NCI-H510A treated with DMSO at 0.1 percent for 48 hours (cell line): Measurements from ENCODE around the gene SGSH.
"Not testable (repeated sequence)": the region's sequence is repeated elsewhere in the genome, so short reads cannot be mapped to it uniquely, and the experiment has no call there.

Experiments
- DNase-seq: peaks from one replicate; lab custom pipeline; 2025; lab: John Stamatoyannopoulos, UW

SGSH gene

DNA sequence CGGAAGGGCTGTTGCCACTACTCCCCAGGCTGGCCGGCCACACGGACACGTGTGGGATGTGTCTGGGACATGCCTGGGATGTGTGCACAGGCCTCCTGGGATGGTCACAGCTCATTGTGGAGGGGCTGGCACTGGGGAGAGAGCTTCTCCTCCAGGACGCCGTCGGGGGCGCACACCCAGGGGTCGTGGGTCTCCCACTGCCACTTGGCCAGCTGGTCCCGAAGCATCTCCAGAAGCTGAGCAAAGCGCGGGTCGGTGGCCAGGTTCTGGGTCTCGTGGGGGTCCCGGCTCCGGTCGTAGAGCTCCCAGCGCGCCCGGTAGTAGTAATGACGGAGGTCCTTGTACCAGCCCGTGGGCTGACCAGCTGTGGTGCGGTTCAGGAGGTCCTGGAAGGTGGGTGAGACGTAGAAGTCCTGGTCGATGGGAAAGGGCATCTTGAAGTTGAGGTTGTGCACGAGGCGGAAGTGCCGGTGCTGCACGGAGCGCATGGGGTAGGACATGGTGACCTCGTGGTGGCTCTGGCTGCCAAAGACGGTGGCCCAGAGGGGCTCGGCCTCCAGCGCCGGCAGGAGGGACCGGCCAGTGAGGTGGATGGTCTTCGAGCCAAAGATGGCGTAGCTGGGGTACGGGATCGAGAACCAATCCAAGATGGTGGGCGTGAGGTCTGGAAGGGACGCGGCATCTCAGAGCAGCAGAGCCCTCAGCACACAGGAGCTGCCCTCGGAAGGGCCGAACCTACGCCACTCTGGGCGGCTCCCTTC, 9.6 kb downstream of the SGSH start:
- no peak for DNase-seq

DNA sequence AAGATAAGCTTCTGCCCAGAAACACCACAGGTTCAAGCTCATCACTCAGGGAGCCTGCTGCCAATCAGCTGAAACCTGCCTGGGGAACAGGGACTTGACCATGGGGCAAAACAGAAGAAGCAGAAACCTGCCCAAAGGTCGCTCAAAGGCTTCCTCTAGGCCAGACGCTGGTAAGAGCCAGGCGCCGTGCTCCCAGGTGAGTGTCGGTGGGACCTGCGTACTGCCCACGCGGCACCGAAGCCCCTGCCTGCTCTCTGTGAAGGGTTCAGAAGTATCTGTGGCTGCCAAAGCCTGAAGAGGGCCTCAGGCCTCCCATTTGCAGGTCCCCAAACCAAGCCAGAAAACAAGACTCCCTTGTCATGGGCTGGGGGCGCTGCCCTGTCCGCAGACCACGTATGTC, 10.4 kb downstream of the SGSH start:
- DNase-seq, result no peak

- DNase-seq, result no peak
These were observed 12.1 kb downstream of the SGSH start for GRCh38 chr17:80208050-80208449.

GRCh38 chr17:80205811-80206210, 14.3 kb downstream of the SGSH start:
- DNase-seq, result no peak

DNA sequence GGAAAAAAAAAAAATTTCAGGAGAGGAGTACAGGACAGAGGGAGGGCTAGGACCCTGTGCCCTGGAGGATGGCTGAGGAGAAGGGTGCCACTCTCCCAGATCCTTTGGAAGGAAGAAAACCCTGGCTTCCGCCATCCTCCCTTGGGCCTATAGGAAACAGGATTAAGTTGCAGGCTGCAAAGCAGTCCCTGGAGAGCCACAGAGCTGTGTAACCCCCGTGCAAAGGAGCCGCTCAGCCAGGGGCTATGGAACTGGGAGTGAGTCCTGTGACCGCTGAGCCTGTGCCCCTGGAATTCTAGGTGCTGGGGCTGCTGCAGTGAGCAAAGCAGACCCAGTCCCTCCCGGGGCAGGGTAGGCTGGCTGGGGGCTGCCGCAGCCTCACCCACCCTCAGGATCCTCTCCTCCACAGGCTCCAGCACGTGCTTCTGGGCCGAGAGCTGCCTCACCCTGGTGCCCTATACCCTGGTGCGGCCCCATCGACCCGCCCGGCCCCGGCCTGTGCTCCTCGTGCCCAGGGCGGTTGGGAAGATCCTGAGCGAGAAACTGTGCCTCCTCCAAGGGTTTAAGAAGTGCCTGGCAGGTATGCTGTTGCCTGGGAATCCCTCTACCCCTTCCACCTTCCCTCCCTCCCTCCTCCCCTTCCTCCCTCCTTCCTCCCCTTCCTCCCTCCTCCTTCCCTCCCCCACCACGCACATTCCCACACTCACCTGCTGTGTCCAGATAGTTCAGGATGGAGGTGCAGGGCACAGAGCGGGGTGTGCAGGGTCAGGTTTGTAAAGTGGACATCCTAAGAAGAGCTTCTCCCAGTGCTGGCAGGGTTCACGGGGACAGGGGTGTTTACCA, 15.3 kb downstream of the SGSH start:
- DNase-seq, result no peak

- DNase-seq, result no peak
These were observed 16.6 kb downstream of the SGSH start for GRCh38 chr17:80203471-80203963.

GRCh38 chr17:80202197-80202596, 17.9 kb downstream of the SGSH start:
- no peak for DNase-seq

DNA sequence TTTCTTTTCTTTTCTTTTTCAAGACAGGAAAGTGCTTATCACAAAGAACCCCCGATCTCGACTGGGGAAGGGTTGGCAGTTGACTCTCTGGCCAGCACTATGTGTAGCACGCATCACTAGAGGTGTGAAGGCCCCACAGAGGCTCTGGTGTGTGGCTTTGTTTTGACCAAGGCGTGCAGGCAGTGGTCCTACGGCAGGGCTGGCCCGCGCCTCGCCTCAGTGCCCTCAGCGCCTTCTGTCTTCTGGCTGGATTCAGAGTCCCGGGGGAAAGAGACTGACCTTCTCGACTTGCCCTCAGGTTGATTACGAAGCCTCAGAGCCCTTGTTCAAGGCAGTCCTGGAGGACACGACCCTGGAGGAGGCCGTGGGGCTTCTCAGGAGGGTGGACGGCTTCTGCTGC, 18.7 kb downstream of the SGSH start:
- no peak for DNase-seq

DNA sequence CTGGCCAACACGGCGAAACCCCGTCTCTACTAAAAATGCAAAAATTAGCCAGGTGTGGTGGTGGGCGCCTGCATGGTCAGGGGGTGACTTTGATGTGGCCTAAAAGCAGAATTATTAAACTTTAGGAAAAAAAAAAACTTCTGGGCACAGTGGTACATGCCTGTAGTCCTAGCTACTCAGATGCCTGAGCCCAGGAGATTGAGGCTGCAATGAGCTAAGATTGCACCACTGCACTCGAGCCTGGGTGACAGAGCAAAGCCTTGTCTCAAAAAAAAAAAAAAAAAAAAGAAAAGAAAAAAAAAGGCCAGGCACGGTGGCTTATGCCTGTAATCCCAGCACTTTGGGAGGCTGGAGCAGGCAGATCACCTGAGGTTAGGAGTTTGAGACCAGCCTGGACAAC, 20.8 kb downstream of the SGSH start:
- not testable (repeated sequence) for DNase-seq

- peak; percentile 34 for DNase-seq
These were observed 21.9 kb downstream of the SGSH start for GRCh38 chr17:80198144-80198661.

DNA sequence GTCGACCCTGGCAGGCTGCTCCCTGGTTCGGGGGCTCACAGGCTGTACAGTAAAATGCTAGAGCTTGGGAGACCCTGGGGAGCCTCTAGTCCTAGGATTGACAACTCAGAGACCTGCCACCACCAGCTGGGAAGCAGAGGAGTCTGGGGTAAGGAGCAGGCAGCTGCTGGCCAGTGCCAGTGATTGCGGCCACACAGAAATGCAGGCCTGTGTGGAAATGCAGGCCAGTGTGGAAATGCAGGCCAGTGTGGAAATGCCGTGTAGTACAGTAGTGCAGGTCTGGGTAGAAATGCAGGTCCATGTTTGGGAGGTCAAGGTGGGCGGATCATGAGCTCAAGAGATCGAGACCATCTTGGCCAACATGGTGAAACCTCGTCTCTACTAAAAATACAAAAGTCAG, 23.5 kb downstream of the SGSH start:
- no peak for DNase-seq

DNA sequence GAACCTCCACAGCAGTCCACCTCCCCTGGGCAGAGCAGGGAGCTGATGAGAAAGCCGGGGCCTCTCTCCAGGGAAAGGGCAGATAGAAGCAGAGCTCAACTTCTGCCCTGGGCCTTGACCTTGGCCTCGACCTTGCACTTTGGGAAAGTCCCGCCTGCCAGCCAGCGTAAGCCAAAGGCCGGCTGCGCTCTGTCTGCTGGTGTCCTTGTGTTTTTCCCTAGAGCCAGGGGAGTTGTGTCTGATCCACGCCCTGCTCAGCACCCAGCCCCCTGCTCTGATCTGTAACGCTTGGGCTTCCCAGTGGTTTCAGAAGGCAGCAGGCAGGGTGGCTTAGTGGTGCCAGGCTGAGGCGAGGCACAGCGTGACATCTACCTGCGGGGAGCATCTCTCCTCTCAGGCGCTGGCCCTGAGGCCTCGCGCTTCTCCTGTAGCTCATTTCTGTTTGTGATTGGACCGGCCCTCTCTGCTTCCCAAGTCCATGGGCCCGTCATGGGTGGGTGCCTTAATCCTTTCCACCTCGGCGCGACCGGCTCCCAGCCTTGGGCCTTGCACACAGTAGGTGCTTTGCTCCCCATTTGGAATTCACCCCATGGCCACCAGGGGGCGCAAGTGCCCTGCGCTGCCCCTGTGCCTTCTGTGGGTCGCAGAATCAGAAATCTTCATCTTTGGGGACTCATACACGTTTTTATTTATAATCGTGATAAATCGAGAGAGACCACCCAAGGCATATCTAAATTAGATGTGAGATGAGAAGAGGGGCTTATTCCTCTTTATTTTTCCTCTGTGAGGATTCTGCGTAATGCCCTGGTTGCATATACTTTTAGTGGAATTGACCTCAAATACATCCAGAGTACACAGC, 24.2 kb downstream of the SGSH start:
- DNase-seq, result no peak

- no peak for DNase-seq
These were observed 25.0 kb downstream of the SGSH start for GRCh38 chr17:80195141-80195540.

DNA sequence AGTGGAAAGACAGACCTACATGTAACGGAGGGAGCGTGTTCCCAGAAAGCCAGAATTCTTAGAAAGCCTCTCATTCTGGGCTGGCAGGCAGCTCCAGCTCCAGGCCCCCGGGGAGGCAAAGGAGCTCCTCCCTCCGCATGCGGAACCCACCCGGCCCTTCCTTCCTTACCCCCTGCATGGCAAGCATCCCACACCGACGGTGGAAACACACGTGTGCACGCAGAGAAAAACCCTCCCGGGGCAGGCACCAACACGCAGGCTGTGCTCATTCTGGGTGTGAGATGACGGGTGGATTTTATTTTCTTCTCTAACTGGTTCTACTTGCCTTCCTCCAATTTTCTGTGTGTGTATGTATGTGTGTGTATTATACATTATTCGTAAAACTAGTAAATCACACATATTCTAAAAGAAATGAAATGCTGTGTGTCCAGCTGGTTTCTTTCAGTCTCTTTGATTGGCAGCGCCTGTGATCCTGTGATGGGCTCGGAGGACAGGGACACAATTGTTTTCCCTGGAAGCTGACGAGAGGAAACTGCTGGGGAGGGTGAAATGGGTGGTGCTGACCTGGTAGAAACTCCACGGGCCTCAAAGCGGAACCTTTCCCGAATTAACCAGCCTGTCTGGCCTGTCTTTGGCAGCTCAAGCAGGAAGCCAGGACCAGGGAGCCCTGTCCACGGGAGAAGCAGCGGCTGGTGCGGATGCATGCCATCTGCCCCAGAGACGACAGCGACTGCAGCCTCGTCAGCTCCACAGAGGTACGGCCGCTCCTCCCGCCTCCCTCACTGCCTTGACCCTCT, 28.1 kb downstream of the SGSH start:
- DNase-seq, result no peak

DNA sequence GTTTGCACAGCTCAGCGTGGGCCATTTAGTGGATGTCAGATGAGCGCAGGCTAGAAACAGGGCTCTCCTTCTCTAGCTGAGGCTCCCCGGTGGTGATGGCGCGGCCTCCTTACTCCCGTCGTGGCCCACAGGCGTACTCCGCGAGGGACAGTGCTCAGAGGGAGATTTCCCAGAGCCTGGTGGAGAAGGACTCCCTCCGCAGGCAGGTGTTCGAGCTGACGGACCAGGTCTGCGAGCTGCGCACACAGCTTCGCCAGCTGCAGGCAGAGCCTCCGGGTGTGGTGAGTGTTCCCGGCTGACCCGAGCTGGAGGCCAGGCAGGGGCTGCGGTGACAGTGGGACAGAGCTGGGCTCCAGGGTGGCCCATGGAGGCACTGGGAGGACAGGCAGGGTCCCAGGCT, 28.9 kb downstream of the SGSH start:
- DNase-seq, result no peak

DNA sequence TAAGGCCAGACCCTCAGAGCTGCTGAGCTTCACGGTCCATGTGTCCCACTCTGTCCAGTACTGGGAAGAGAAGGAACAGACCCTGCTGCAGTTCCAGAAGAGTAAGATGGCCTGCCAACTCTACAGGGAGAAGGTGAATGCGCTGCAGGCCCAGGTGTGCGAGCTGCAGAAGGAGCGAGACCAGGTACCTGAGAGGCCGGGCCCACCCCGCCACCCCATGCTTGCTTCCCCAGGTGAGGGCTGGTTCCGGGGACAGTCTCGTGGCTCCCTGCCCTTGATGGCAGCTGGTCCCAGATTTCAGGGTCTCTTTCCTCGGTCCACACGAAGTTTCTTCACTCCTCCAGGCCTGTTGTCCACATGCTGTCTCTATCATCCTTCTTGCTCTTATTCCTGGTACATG, 29.4 kb downstream of the SGSH start:
- DNase-seq, result no peak

GRCh38 chr17:80189611-80190010, 30.5 kb downstream of the SGSH start:
- no peak for DNase-seq

DNA sequence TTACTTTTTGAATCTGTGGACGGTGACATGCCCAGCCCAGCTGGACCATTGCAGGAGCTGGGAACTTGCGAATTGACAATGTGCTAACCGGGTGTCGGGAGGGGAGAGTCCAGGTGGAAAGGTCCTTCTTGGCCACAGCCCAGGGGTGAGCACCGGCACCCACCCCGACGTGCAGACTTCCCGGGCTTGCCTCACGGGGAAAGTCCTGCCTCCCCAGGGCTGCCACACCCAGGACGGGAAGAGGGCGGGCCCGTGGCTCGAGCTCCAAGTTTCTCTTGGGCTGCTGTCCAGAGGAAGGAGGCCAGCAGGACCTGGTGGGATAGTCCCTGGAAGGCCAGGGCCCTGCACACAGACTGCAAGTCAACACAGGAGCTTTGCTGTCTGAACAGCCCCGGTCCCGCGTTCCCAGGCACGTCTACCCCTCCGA, 32.6 kb downstream of the SGSH start:
- DNase-seq, result no peak

DNA sequence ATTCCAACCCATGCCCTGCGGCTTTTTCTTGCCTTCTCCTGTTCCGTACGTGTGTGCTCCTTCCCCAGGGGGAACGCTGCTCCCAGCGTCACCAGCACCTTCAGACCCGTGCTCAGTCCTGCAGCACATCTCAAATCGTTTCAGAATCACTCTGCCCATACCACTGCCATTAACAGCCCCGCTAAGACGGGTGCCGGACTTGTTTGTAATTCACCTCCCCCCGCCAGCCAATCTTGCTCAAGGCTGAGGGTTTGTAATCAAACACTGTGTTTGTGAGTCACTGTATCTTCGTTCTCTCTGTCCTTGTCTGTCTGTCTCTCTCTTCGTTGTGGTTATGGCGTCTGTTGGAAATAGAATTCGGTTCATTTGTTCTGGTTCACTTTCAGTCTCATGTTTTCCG, 33.0 kb downstream of the SGSH start:
- no peak for DNase-seq

DNA sequence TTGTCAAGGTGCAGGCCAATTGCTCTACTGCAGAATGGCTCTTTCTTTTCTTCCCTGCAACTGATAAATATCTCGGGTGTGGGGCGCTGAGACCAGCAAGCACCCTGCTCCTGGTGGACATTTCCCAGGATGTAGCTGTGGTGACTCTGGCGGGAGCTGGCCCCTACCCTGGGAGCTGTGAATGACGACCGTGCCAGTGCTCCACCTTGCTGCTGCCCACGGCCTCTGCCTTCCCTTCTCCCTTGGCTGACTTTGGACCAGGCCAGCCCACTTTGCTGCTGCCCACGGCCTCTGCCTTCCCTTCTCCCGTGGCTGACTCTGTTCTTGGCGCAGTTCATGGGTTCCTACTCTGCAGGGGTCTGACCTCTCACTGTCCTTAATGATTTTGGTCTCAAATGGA, 34.2 kb downstream of the SGSH start:
- DNase-seq, result no peak

DNA sequence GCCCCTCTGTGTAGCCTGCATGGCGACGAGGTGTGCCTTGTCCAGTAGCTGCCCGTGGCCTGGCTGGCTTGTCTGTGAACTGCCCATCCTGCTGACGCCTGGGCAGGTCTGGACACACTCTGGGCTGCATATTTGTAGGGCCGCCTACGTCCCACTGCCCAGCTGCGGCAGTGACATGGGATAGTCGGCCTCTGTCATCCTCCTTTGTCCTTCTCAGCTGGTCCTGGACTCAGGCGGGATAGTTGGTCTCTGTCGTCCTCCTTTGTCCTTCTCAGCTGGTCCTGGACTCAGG, 35.8 kb downstream of the SGSH start:
- no peak for DNase-seq
